ENCODE data around the gene GSTO1. TPM values are rescaled to one million over a fixed set of nuclear protein-coding genes. Genes with fewer than 3 reads are reported as not detected.

Gene GSTO1
- total RNA-seq, 1 experiment from 2014 or later = 134 TPM

GRCh38 chr10:104260775-104261115 is 6.1 kb downstream of the GSTO1 start:
- H3K27me3 ChIP-seq (ENCODE audit: control insufficient read depth, insufficient read depth, low read length) = no peaks in the 10 kb centered on the region
- H3K27ac ChIP-seq (ENCODE audit: low read length) = peak overlapping the region; percentile 9; the same call in 1 of the 2 replicates
- ChIA-PET POLR2A (interaction anchor here (0.6 kb wide), 1 partner anchor 11 kb away, joined by 6 read pairs; no protein-coding TSS in a partner anchor), CTCF (no interaction called here)
- DNase-seq (ENCODE audit: low read depth, low spot score) (no peak), ATAC-seq (no peak)
- peaks cover 52% of the 10 kb centered on the region for H3K36me3 ChIP-seq (ENCODE audit: control insufficient read depth, insufficient read depth, low read length)
- in situ Hi-C loops (cut with HindIII; ENCODE audit: low pct_unique_long_range_greater_than_20kb, low sequenced_read_pairs) = no loop called here
- H3K4me1 ChIP-seq (ENCODE audit: control insufficient read depth, insufficient read depth, low read length) = peaks cover 36% of the 10 kb centered on the region
- TF ChIP-seq CTCF (IDR thresholded peaks at IDR 0.05) (no peak), POLR2AphosphoS5 (IDR thresholded peaks at IDR 0.05; ENCODE audit: low read depth, low read length) (no peak), SIN3A (IDR thresholded peaks at IDR 0.05; ENCODE audit: borderline replicate concordance, insufficient read depth, low read depth, low read length) (no peak), TCF7L2 (IDR thresholded peaks at IDR 0.05; ENCODE audit: low read depth, low read length) (no peak), REST (IDR thresholded peaks at IDR 0.05; ENCODE audit: insufficient read depth in 1 of 2, low read depth in 2 of 2, low read length in 1 of 2) (no peak)
- H3K9me3 ChIP-seq (ENCODE audit: control insufficient read depth, insufficient read depth, low read depth, low read length) = no peaks in the 10 kb centered on the region
- H3K4me3 ChIP-seq (ENCODE audit: low read depth in 2 of 2, low read length in 2 of 2) = no peak overlapping the region
- intact Hi-C loops (cut with micrococcal nuclease; ENCODE audit: unreplicated experiment) = no loop called here
- BruUV-seq (replicated peaks) = no TSS peak

GRCh38 chr10:104262055-104262454 is 7.4 kb downstream of the GSTO1 start:
- no peak for ATAC-seq

More at GRCh38 chr10:104262055-104262454, 7.4 kb downstream of the GSTO1 start:
- in situ Hi-C loops (cut with HindIII; ENCODE audit: low pct_unique_long_range_greater_than_20kb, low sequenced_read_pairs) = no loop called here
- intact Hi-C loops (cut with micrococcal nuclease; ENCODE audit: unreplicated experiment) = no loop called here
- Histone ChIP-seq H3K27me3 (ENCODE audit: control insufficient read depth, insufficient read depth, low read length) (no peaks in the 10 kb centered on the region), H3K27ac (ENCODE audit: low read length) (no peak overlapping the region; the same call in 1 of the 2 replicates), H3K4me3 (ENCODE audit: low read depth in 2 of 2, low read length in 2 of 2) (no peak overlapping the region), H3K4me1 (ENCODE audit: control insufficient read depth, insufficient read depth, low read length) (peaks cover 25% of the 10 kb centered on the region), H3K9me3 (ENCODE audit: control insufficient read depth, insufficient read depth, low read depth, low read length) (no peaks in the 10 kb centered on the region), H3K36me3 (ENCODE audit: control insufficient read depth, insufficient read depth, low read length) (peaks cover 58% of the 10 kb centered on the region)
- DNase-seq (ENCODE audit: low read depth, low spot score) = no peak
- POLR2A ChIA-PET = no interaction called here
- CTCF ChIA-PET = interaction anchor here (0.6 kb wide), 1 partner anchor 246 kb away, joined by 5 read pairs; no protein-coding TSS in a partner anchor
- TF ChIP-seq POLR2AphosphoS5 (IDR thresholded peaks at IDR 0.05; ENCODE audit: low read depth, low read length) (no peak), CTCF (IDR thresholded peaks at IDR 0.05) (no peak), SIN3A (IDR thresholded peaks at IDR 0.05; ENCODE audit: borderline replicate concordance, insufficient read depth, low read depth, low read length) (no peak), REST (IDR thresholded peaks at IDR 0.05; ENCODE audit: insufficient read depth in 1 of 2, low read depth in 2 of 2, low read length in 1 of 2) (no peak), TCF7L2 (IDR thresholded peaks at IDR 0.05; ENCODE audit: low read depth, low read length) (no peak)
- no TSS peak for BruUV-seq (replicated peaks)

Measured in Panc1 (cell line).